Smooth muscle cell (in vitro differentiated cells): ENCODE measurements around the gene CECR2. TPM values are rescaled to one million over a fixed set of nuclear protein-coding genes. Genes with fewer than 3 reads are reported as not detected.

Source experiments
- DNase-seq: peaks from one replicate; lab custom pipeline; 2025; ENCODE audit not compliant: unreplicated experiment; lab: John Stamatoyannopoulos, UW
- H2AFZ ChIP-seq: fragments of 200-600 bp; sonication (generic); 2 replicates; pipeline ENCODE4 v1.6.0; 2016; ENCODE audit warnings: antibody characterized with exemption, low read depth, mild to moderate bottlenecking
- H3F3A ChIP-seq: fragments of 200-600 bp; sonication (generic); 2 replicates; pipeline ENCODE4 v1.6.0; 2017; ENCODE audit warnings: antibody characterized with exemption, low read depth
- H3K27ac ChIP-seq: fragments of 200-600 bp; sonication (generic); 2 replicates; pipeline ENCODE4 v1.5.1; 2016; ENCODE audit warnings: low read depth, mild to moderate bottlenecking
- H3K27me3 ChIP-seq: fragments of 200-600 bp; sonication (generic); 2 replicates; pipeline ENCODE4 v1.6.1; 2016; ENCODE audit warnings: low read depth, mild to moderate bottlenecking
- H3K36me3 ChIP-seq: fragments of 200-600 bp; sonication (generic); 2 replicates; pipeline ENCODE4 v1.5.1; 2016; ENCODE audit warnings: low read depth
- H3K4me1 ChIP-seq: fragments of 200-600 bp; sonication (generic); 2 replicates; pipeline ENCODE4 v1.5.1; 2016; ENCODE audit warnings: low read depth
- H3K4me2 ChIP-seq: fragments of 200-600 bp; sonication (generic); 2 replicates; pipeline ENCODE4 v1.6.0; 2016; ENCODE audit warnings: mild to moderate bottlenecking
- H3K4me3 ChIP-seq: fragments of 200-600 bp; sonication (generic); 2 replicates; pipeline ENCODE4 v1.5.1; 2016; ENCODE audit warnings: mild to moderate bottlenecking
- H3K79me2 ChIP-seq: fragments of 200-600 bp; sonication (generic); 2 replicates; pipeline ENCODE4 v1.6.0; 2016; ENCODE audit warnings: low read depth, mild to moderate bottlenecking
- H3K9ac ChIP-seq: fragments of 200-600 bp; sonication (generic); 2 replicates; pipeline ENCODE4 v1.6.0; 2016; ENCODE audit warnings: low read depth
- H3K9me3 ChIP-seq: fragments of 200-600 bp; sonication (generic); replicated peaks from 2 replicates; pipeline ENCODE4 v1.5.1; 2016; ENCODE audit warnings: low read depth
- H4K20me1 ChIP-seq: fragments of 200-600 bp; sonication (generic); 2 replicates; pipeline ENCODE4 v1.6.0; 2016; ENCODE audit warnings: low read depth
- CTCF ChIP-seq: fragments of 200-600 bp; sonication (generic); IDR thresholded peaks from 2 replicates; pipeline ENCODE4 v1.5.1; 2017; ENCODE audit warnings: borderline replicate concordance, mild to moderate bottlenecking, antibody characterized with exemption; ENCODE audit not compliant: insufficient read depth, poor library complexity, severe bottlenecking
- WGBS: methylation state at CpG from one replicate; pipeline ENCODE4 v1.1.7; 2016; ENCODE audit warnings: low lambda C conversion rate; 5-methylcytosine and 5-hydroxymethylcytosine counted together
- polyA plus RNA-seq: library from polyadenylated mRNA; unstranded; fragments of >200 nt; fragmentation: Nextera tagmentation; extraction: Ambion mirVana; gene quantifications from 2 replicates; pipeline ENCODE4 v1.2.1, GENCODE V29; 2016
- total RNA-seq: library from RNA; depleted of rRNA; stranded (reverse); fragments of >200 nt; gene quantifications from 2 replicates; pipeline ENCODE4 v1.2.3, GENCODE V29; 2014

The CECR2 gene
- total and polyA plus RNA-seq, 2 experiments from 2014 or later: 1.4 to 2.8 TPM

- Histone ChIP-seq H3K4me1 (no peaks in the 10 kb centered on the region), H3K4me3 (no peak overlapping the region), H3K4me2 (no peak overlapping the region), H3K27me3 (no peaks in the 10 kb centered on the region), H3K9me3 (no peaks in the 10 kb centered on the region), H4K20me1 (no peaks in the 10 kb centered on the region), H3K27ac (no peak overlapping the region), H3F3A (no peaks in the 10 kb centered on the region), H2AFZ (no peak overlapping the region), H3K79me2 (no peaks in the 10 kb centered on the region), H3K9ac (no peak overlapping the region), H3K36me3 (no peaks in the 10 kb centered on the region)
- TF ChIP-seq CTCF: no peak
- no peak for DNase-seq
- WGBS: 100% methylated on average over 2 of the region's 2 CpGs
Observed at GRCh38 chr22:17537155-17537554, 167.9 kb downstream of the CECR2 start.

- no peak overlapping the region for H2AFZ ChIP-seq
- H3K4me3 ChIP-seq: no peak overlapping the region
- H3K4me2 ChIP-seq: no peak overlapping the region
- H3K4me1 ChIP-seq: no peaks in the 10 kb centered on the region
- H3K9ac ChIP-seq: no peak overlapping the region
- no peak for DNase-seq
- no peaks in the 10 kb centered on the region for H3K27me3 ChIP-seq
- WGBS: 86% methylated on average over 15 of the region's 15 CpGs
- no peaks in the 10 kb centered on the region for H3K36me3 ChIP-seq
- H3K27ac ChIP-seq: no peak overlapping the region
- H4K20me1 ChIP-seq: no peaks in the 10 kb centered on the region
- peak; percentile 4 for TF ChIP-seq CTCF
- H3K9me3 ChIP-seq: no peaks in the 10 kb centered on the region
- no peaks in the 10 kb centered on the region for H3K79me2 ChIP-seq
- H3F3A ChIP-seq: no peaks in the 10 kb centered on the region
Observed at GRCh38 chr22:17540481-17540880, 171.2 kb downstream of the CECR2 start.

- no peak for TF ChIP-seq CTCF
- Histone ChIP-seq H2AFZ (no peak overlapping the region), H4K20me1 (no peaks in the 10 kb centered on the region), H3K4me2 (no peak overlapping the region), H3K4me1 (no peaks in the 10 kb centered on the region), H3K4me3 (no peak overlapping the region), H3K36me3 (no peaks in the 10 kb centered on the region), H3K9me3 (no peaks in the 10 kb centered on the region), H3K27me3 (no peaks in the 10 kb centered on the region), H3K27ac (no peak overlapping the region), H3K9ac (no peak overlapping the region), H3K79me2 (no peaks in the 10 kb centered on the region), H3F3A (no peaks in the 10 kb centered on the region)
- WGBS: 97% methylated on average over 7 of the region's 7 CpGs
- no peak for DNase-seq
Observed at GRCh38 chr22:17541476-17541875, 172.2 kb downstream of the CECR2 start.

GRCh38 chr22:17542452-17542851 lies 173.2 kb downstream of the CECR2 start:
- no peak for TF ChIP-seq CTCF
- H3K9me3 ChIP-seq: no peaks in the 10 kb centered on the region
- no peak overlapping the region for H3K9ac ChIP-seq
- no peak overlapping the region for H3K4me2 ChIP-seq
- no peaks in the 10 kb centered on the region for H3K36me3 ChIP-seq
- no peak overlapping the region for H3K4me3 ChIP-seq
- 98% methylated on average over 14 of the region's 14 CpGs for WGBS
- H3K27me3 ChIP-seq: no peaks in the 10 kb centered on the region
- H4K20me1 ChIP-seq: no peaks in the 10 kb centered on the region
- no peaks in the 10 kb centered on the region for H3F3A ChIP-seq
- H3K27ac ChIP-seq: no peak overlapping the region
- H3K79me2 ChIP-seq: no peaks in the 10 kb centered on the region
- no peak overlapping the region for H2AFZ ChIP-seq
- H3K4me1 ChIP-seq: no peaks in the 10 kb centered on the region
- DNase-seq: no peak
